Immature natural killer cell (primary cell): Measurements from ENCODE around the gene ZNF536. TPM values are rescaled to one million over a fixed set of nuclear protein-coding genes. Genes with fewer than 3 reads are reported as not detected.

Experiments
- DNase-seq, 3 donors: peaks; one replicate each; pipeline ENCODE4 v3.0.0; 2022; ENCODE audit warnings: mixed read lengths in 1 of 3
- H3K27ac Mint-ChIP-seq, 6 donors: one replicate each; pipeline ENCODE4 v1.8.0; 2020; ENCODE audit warnings: mixed read lengths in 6 of 6, mild to moderate bottlenecking in 5 of 6, inconsistent platforms in 4 of 6, moderate library complexity in 3 of 6
- H3K27me3 Mint-ChIP-seq, 3 donors: one replicate each; pipeline ENCODE4 v1.8.0; 2020 to 2021; ENCODE audit warnings: low read depth in 3 of 3, mild to moderate bottlenecking in 3 of 3, mixed read lengths in 3 of 3, moderate library complexity in 3 of 3, inconsistent platforms in 1 of 3
- H3K36me3 Mint-ChIP-seq, 3 donors: one replicate each; pipeline ENCODE4 v1.8.0; 2020; ENCODE audit warnings: mixed read lengths in 3 of 3, inconsistent platforms in 2 of 3, mild to moderate bottlenecking in 2 of 3
- H3K4me1 Mint-ChIP-seq, 2 donors: one replicate each; pipeline ENCODE4 v1.8.0; 2020; ENCODE audit warnings: inconsistent platforms in 2 of 2, mild to moderate bottlenecking in 2 of 2, mixed read lengths in 2 of 2, moderate library complexity in 1 of 2
- H3K4me3 Mint-ChIP-seq, 5 donors: one replicate each; pipeline ENCODE4 v1.8.0; 2020; ENCODE audit warnings: mild to moderate bottlenecking in 5 of 5, mixed read lengths in 5 of 5, inconsistent platforms in 3 of 5, moderate library complexity in 3 of 5
- H3K9me3 Mint-ChIP-seq, 6 donors: one replicate each; pipeline ENCODE4 v1.8.0; 2020; ENCODE audit warnings: mild to moderate bottlenecking in 6 of 6, mixed read lengths in 6 of 6, inconsistent platforms in 4 of 6, moderate library complexity in 3 of 6
- polyA plus RNA-seq, 3 donors: library from polyadenylated mRNA; unstranded; fragments of 300-500 nt; fragmentation: Illumina TruSeq; gene quantifications; one replicate each; pipeline ENCODE4 v1.2.3, GENCODE V29; 2021

ZNF536 gene
- polyA plus RNA-seq, 3 donors from 2014 or later, result not detected

DNA sequence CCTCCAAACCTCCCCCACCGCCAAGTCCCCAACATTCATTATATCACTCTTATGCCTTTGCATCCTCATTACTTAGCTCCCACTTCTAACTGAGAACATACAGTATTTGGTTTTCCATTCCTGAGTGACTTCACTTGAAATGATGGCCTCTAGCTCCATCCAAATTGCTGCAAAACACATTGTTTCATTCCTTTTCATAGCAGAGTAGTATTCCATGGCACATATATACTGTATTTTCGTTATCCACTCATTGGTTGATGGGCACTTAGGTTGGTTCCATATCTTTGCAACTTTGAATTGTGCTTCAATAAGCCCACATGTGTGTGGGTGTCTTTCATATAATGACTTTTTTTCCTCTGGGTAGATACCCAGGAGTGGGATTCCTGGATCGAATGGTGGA lies 233.1 kb downstream of the ZNF536 start:
- no peaks in the 10 kb centered on the region for H3K36me3 Mint-ChIP-seq
- H3K4me3 Mint-ChIP-seq, result no peak overlapping the region
- DNase-seq, result no peak
- no peaks in the 10 kb centered on the region for H3K4me1 Mint-ChIP-seq
- no peak overlapping the region for H3K27ac Mint-ChIP-seq
- H3K27me3 Mint-ChIP-seq, result peaks cover 2 to 14% (median 4%) of the 10 kb centered on the region in 3 donors
- no peaks in the 10 kb centered on the region for H3K9me3 Mint-ChIP-seq

DNA sequence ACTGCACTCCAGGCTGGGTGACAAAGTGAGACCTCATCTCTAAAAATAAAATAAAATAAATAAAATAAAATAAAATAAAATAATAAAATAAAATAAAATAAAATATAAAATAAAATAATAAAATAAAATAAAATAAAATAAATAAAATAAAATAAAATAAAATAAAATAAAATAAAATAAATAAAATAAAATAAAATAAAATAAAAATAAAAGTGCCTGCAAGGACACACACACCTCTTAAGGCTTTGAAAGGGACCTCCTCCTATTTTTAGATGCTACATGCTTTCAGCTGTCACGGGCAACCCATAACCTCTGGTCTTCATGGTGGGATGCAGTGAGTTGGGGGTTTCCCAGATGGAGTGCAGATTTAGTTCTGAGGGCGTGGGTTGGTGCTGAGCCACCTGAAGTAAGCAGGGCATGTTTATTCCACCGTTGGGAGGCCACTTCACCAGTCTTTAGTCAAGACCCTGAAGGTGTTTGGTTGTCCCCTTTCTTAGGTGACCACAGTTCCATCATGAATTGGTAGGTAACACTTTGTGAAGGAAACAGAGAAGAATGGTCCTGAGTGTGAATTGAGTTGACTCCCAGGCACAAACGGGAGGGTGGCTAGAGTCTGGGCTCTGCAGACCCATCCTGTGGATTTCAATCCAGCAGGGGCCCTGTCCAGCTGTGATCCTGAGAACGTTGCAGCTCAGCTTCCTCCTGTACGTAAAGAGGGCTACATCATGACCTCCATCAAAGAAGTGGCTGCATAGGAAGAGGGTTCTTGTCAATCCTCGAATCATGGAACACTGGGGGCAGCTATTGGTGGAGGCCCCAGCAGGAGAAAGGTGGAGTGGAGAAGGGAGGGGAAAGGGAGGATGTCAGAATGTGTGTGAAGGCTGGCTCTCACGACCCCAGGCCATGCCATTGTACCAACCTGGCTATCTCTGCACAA lies 234.2 kb downstream of the ZNF536 start:
- DNase-seq, result no peak
- H3K4me1 Mint-ChIP-seq, result no peaks in the 10 kb centered on the region
- no peaks in the 10 kb centered on the region for H3K36me3 Mint-ChIP-seq
- no peak overlapping the region for H3K27ac Mint-ChIP-seq
- peaks cover 0 to 2% (median 0%) of the 10 kb centered on the region in 6 donors for H3K9me3 Mint-ChIP-seq
- H3K4me3 Mint-ChIP-seq, result no peak overlapping the region
- peaks cover 2 to 11% (median 4%) of the 10 kb centered on the region in 3 donors for H3K27me3 Mint-ChIP-seq
